ENCODE data around the gene LANCL2. TPM values are rescaled to one million over a fixed set of nuclear protein-coding genes. Genes with fewer than 3 reads are reported as not detected.
A peak's percentile ranks its signal among the peaks of the same experiment; 100 is the strongest.

The LANCL2 gene
- total RNA-seq, 1 experiment from 2014 or later: 10.0 TPM

DNA sequence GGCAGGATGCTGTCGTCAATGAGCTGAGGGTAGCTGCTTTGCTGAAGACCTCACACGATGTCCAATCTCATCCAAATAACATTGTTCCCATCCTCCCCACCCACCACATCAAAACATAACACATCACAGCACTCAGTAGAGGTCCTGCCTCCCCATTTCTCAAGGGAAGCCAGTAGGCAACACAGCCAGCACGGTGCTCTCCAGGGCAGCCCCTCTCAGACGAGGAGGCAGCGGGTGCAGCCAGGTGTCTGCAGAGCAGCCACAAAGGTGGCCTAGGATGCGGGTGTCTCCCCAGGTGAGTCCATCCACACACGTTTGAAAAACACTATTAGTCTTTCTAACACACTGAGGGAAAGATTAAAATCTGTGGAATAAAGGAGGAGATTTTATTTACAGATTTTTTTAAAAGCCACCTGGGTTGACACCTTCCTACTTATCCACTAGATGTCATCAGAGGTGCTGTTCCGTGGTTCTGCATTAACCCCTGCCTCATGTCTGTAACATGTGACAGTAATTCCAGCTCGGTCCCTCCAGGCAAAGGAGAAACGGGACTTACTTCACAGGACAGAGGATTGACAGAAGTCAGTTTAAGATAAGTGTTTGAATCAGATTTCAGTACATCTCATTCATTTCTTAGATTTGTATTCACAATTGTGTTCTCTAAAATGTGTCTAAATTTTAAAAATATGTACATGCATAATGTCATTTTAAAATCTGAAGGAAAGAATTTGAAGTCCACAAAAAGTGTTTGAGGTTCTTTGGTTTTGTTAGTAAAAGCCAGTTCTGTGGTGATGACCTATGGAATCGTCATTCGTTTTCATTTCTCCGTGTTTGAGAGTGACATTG, 68.0 kb downstream of the LANCL2 start:
- Histone ChIP-seq H3K79me2 (ENCODE audit: insufficient read depth, low read length) (no peaks in the 10 kb centered on the region), H4K20me1 (ENCODE audit: insufficient read depth) (no peaks in the 10 kb centered on the region), H3K27me3 (ENCODE audit: insufficient read depth, low read length) (no peaks in the 10 kb centered on the region), H3K4me1 (ENCODE audit: control insufficient read depth in 1 of 2, insufficient read depth in 2 of 2, low read length in 2 of 2) (no peaks in the 10 kb centered on the region), H3K9me2 (ENCODE audit: insufficient read depth) (no peaks in the 10 kb centered on the region), H3K27ac (ENCODE audit: low read depth, low read length) (no peak overlapping the region), H3K36me3 (ENCODE audit: control insufficient read depth in 1 of 2, insufficient read depth in 2 of 2, low read length in 2 of 2) (no peaks in the 10 kb centered on the region), H3K4me2 (ENCODE audit: low read length) (no peak overlapping the region), H3K9ac (ENCODE audit: low read length) (no peak overlapping the region), H3K4me3 (replicated peaks in 1 of 2; ENCODE audit: low read depth in 1 of 2, low read length in 2 of 2) (no peak overlapping the region), H3K9me3 (ENCODE audit: control insufficient read depth in 1 of 2, insufficient read depth in 1 of 2, low read depth in 1 of 2, low read length in 2 of 2) (no peaks in the 10 kb centered on the region), H2AFZ (ENCODE audit: low read depth, low read length, poor library complexity, severe bottlenecking) (no peak overlapping the region)
- no peak for TF ChIP-seq ELF1 (IDR thresholded peaks at IDR 0.05; ENCODE audit: borderline replicate concordance, low read depth)
- TF ChIP-seq, protein P1, sequence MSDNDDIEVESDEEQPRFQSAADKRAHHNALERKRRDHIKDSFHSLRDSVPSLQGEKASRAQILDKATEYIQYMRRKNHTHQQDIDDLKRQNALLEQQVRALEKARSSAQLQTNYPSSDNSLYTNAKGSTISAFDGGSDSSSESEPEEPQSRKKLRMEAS (IDR thresholded peaks at IDR 0.05): peak; percentile 76
- no peak for TF ChIP-seq POLR2A (IDR thresholded peaks at IDR 0.05; ENCODE audit: borderline replicate concordance, extremely low read depth, insufficient read depth, insufficient read length)
- TF ChIP-seq RAD21 (IDR thresholded peaks at IDR 0.05; ENCODE audit: low read depth): peak; percentile 78
- peak; percentile 63 to 69 (median 65); a peak in 5 of 6 replicates for TF ChIP-seq CTCF (IDR thresholded peaks at IDR 0.05 in 2 of 3, conservative IDR thresholded peaks at IDR 0.05 in 1 of 3; ENCODE audit: borderline replicate concordance in 1 of 3, insufficient read depth in 1 of 3, low read depth in 2 of 3, low read length in 2 of 3)
- DNase-seq (ENCODE audit: low read depth, low spot score): peak; percentile 40
- intact Hi-C loops (cut with micrococcal nuclease): loop anchor here (1.0 kb wide), 2 partner anchors 160 to 165 kb away; no protein-coding TSS in a partner anchor
- RAD21 ChIA-PET (ENCODE audit: low non-redundant PET in 1 of 2, low total read pairs in 2 of 2, uncharacterized antibody in 2 of 2, unreplicated experiment in 2 of 2): interaction anchor here in 1 of 2 experiments (0.5 to 1.0 kb wide), 2 partner anchors 160 to 343 kb away, joined by 3 to 4 read pairs; no protein-coding TSS in a partner anchor
- no TSS peak for BruUV-seq (replicated peaks)
- peak; percentile 94 for ATAC-seq
- POLR2A ChIA-PET: no interaction called here
- CTCF ChIA-PET: interaction anchor here (0.7 to 1.7 kb wide), 2 partner anchors 160 to 165 kb away, joined by 5 to 9 read pairs; no protein-coding TSS in a partner anchor

DNA sequence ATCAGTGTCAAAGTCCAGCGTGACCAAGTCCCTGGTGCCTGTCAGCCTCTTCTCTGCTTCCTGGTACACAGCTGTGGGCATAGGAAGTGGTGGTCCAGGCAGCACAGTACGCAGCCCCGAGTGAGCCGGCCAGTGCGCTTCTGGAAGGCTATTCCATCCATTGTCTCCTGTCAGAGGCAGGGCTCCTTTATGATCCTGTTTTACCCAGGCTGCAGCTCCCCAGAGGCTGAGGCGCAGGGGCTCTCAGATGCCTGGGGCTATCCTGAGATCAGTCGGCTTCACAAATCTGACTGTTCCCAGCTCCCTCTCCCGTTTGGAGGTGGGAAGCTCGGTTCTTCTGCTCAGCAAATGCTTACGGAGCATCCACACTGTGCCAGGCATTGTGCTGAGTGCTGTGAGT, 70.3 kb downstream of the LANCL2 start:
- H4K20me1 ChIP-seq (ENCODE audit: insufficient read depth): no peaks in the 10 kb centered on the region
- H3K79me2 ChIP-seq (ENCODE audit: insufficient read depth, low read length): no peaks in the 10 kb centered on the region
- H2AFZ ChIP-seq (ENCODE audit: low read depth, low read length, poor library complexity, severe bottlenecking): no peak overlapping the region
- H3K9me2 ChIP-seq (ENCODE audit: insufficient read depth): no peaks in the 10 kb centered on the region
- ChIA-PET CTCF (no interaction called here), RAD21 (ENCODE audit: low non-redundant PET in 1 of 2, low total read pairs in 2 of 2, uncharacterized antibody in 2 of 2, unreplicated experiment in 2 of 2) (no interaction called here), POLR2A (no interaction called here)
- H3K27ac ChIP-seq (ENCODE audit: low read depth, low read length): no peak overlapping the region
- H3K4me3 ChIP-seq (replicated peaks in 1 of 2; ENCODE audit: low read depth in 1 of 2, low read length in 2 of 2): no peak overlapping the region
- no peaks in the 10 kb centered on the region for H3K36me3 ChIP-seq (ENCODE audit: control insufficient read depth in 1 of 2, insufficient read depth in 2 of 2, low read length in 2 of 2)
- no peak for ATAC-seq
- no peak for DNase-seq (ENCODE audit: low read depth, low spot score)
- no peaks in the 10 kb centered on the region for H3K9me3 ChIP-seq (ENCODE audit: control insufficient read depth in 1 of 2, insufficient read depth in 1 of 2, low read depth in 1 of 2, low read length in 2 of 2)
- H3K9ac ChIP-seq (ENCODE audit: low read length): no peak overlapping the region
- intact Hi-C loops (cut with micrococcal nuclease): no loop called here
- H3K27me3 ChIP-seq (ENCODE audit: insufficient read depth, low read length): no peaks in the 10 kb centered on the region
- TF ChIP-seq REST (IDR thresholded peaks at IDR 0.05; ENCODE audit: low read depth) (no peak), ZNF274 (IDR thresholded peaks at IDR 0.05; ENCODE audit: low read depth, low read length) (no peak)
- TF ChIP-seq, protein P2, sequence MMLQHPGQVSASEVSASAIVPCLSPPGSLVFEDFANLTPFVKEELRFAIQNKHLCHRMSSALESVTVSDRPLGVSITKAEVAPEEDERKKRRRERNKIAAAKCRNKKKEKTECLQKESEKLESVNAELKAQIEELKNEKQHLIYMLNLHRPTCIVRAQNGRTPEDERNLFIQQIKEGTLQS (IDR thresholded peaks at IDR 0.05): no peak
- H3K4me1 ChIP-seq (ENCODE audit: control insufficient read depth in 1 of 2, insufficient read depth in 2 of 2, low read length in 2 of 2): no peaks in the 10 kb centered on the region
- no peak overlapping the region for H3K4me2 ChIP-seq (ENCODE audit: low read length)
- BruUV-seq (replicated peaks): no TSS peak

Measured in HCT116 (cell line).